Uterus (tissue), 4 donors: ENCODE data around the gene PPP3R2. TPM values are rescaled to one million over a fixed set of nuclear protein-coding genes. Genes with fewer than 3 reads are reported as not detected.

Experiments
- DNase-seq, 2 donors: peaks; one replicate each; pipeline ENCODE4 v3.0.0-alpha.2; 2019 to 2020
- H3K27ac ChIP-seq, 2 donors: fragments of 200-600 bp; sonication (generic); 1 replicate in 1 of 2; 2 replicates in 1 of 2; pipeline ENCODE4 v1.5.1; 2016 to 2018
- H3K27me3 ChIP-seq, 2 donors: fragments of 200-600 bp; sonication (generic); one replicate each; pipeline ENCODE4 v1.5.1; 2018 to 2019; ENCODE audit warnings: control low read depth in 1 of 2
- H3K36me3 ChIP-seq, 2 donors: fragments of 200-600 bp; sonication (generic); one replicate each; pipeline ENCODE4 v1.5.1; 2019; ENCODE audit warnings: control low read depth in 1 of 2
- H3K4me1 ChIP-seq, 2 donors: fragments of 200-600 bp; sonication (generic); one replicate each; pipeline ENCODE4 v1.5.1; 2018 to 2019; ENCODE audit warnings: control low read depth in 1 of 2
- H3K4me3 ChIP-seq, 2 donors: fragments of 200-600 bp; sonication (generic); 1 replicate in 1 of 2; 2 replicates in 1 of 2; pipeline ENCODE4 v1.5.1; 2018 to 2019; ENCODE audit warnings: mild to moderate bottlenecking in 1 of 2
- H3K9me3 ChIP-seq, 2 donors: fragments of 200-600 bp; sonication (generic); one replicate each; pipeline ENCODE4 v1.5.1; 2019; ENCODE audit warnings: control low read depth in 1 of 2
- POLR2A ChIP-seq, 2 donors: fragments of 450-650 bp; IDR thresholded peaks; one replicate each; pipeline ENCODE4 v1.6.1; 2016; ENCODE audit warnings: antibody characterized with exemption in 2 of 2, mild to moderate bottlenecking in 1 of 2, moderate library complexity in 1 of 2
- intact Hi-C: fragments of 100-400 bp; cut with DNase I; formaldehyde crosslinking; loops from one replicate; pipeline ENCODE4 v1.15.1; 2023; ENCODE audit warnings: low total_unique reads
- total RNA-seq, 4 donors: library from RNA; depleted of rRNA in 3 of 4; stranded (reverse); fragments of >200 nt in 3 of 4; gene quantifications; one replicate each; pipeline versions ENCODE4 v1.1.0 to v1.2.4, GENCODE V29; 2014 to 2023
- TF ChIP-seq, protein P1 (sequence below), 4 experiments: fragments of 200-600 bp in 2 of 4; fragments of 450-650 bp in 2 of 4; sonication (generic) in 2 of 4; IDR thresholded peaks; one replicate each; pipeline ENCODE4 v1.5.1; 2016 to 2019; ENCODE audit warnings: antibody characterized with exemption in 4 of 4, mild to moderate bottlenecking in 2 of 4, moderate library complexity in 1 of 4
- donor health status: DM: yes; HTN: yes; CAD: no.

PPP3R2 gene
- total RNA-seq, 4 donors from 2014 or later = 0.07 TPM; not detected in 3

DNA sequence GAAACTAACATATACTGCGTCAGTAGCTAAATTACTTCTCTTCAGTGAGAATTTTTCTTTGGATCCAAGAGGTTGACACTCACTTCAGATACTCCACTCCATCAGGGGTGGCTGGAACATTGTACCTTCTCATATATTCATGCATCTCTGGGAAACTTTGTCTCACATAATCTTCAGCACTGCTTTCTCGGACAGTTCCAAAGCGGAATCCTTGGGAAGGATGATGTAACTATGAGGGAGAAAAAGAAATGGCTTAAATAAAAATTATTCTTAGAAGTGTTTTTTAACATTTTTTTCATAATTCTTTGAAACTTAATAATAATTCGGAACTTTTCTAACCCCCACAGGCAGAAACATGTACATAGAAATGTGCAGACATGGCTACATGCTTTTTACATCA is 33.4 kb upstream of the PPP3R2 start:
- Histone ChIP-seq H3K27ac (no peak overlapping the region), H3K4me1 (no peaks in the 10 kb centered on the region), H3K36me3 (no peaks in the 10 kb centered on the region), H3K9me3 (no peaks in the 10 kb centered on the region), H3K27me3 (no peaks in the 10 kb centered on the region), H3K4me3 (no peak overlapping the region)
- DNase-seq = no peak
- TF ChIP-seq, protein P1, sequence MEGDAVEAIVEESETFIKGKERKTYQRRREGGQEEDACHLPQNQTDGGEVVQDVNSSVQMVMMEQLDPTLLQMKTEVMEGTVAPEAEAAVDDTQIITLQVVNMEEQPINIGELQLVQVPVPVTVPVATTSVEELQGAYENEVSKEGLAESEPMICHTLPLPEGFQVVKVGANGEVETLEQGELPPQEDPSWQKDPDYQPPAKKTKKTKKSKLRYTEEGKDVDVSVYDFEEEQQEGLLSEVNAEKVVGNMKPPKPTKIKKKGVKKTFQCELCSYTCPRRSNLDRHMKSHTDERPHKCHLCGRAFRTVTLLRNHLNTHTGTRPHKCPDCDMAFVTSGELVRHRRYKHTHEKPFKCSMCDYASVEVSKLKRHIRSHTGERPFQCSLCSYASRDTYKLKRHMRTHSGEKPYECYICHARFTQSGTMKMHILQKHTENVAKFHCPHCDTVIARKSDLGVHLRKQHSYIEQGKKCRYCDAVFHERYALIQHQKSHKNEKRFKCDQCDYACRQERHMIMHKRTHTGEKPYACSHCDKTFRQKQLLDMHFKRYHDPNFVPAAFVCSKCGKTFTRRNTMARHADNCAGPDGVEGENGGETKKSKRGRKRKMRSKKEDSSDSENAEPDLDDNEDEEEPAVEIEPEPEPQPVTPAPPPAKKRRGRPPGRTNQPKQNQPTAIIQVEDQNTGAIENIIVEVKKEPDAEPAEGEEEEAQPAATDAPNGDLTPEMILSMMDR (IDR thresholded peaks at IDR 0.05) = no peak
- no peak for TF ChIP-seq POLR2A (IDR thresholded peaks at IDR 0.05)
- intact Hi-C loops = no loop called here

DNA sequence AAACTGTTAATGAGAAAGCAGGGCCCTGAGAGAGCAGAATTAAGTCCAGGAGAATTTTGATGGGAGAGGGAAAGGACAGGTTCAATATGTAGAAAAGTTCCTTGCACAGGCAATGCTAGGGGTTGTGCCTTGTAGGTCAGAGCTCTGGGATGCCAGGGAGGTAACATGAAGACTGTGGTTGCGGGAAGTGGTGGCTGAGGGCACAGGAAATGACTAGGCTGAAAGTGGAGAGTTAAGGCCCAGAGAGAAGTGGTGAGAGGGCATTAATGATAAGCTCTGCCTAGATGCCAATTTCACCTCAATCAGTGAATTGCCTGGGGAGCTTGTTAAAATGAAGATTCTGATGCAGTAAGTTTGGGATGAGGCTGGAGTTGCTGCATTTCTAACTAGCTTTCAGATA is 31.5 kb upstream of the PPP3R2 start:
- Histone ChIP-seq H3K4me3 (no peak overlapping the region), H3K36me3 (no peaks in the 10 kb centered on the region), H3K4me1 (no peaks in the 10 kb centered on the region), H3K27ac (no peak overlapping the region), H3K9me3 (no peaks in the 10 kb centered on the region), H3K27me3 (no peaks in the 10 kb centered on the region)
- no peak for DNase-seq
- no peak for TF ChIP-seq POLR2A (IDR thresholded peaks at IDR 0.05)
- TF ChIP-seq, protein P1 (IDR thresholded peaks at IDR 0.05) = no peak
- intact Hi-C loops = no loop called here

DNA sequence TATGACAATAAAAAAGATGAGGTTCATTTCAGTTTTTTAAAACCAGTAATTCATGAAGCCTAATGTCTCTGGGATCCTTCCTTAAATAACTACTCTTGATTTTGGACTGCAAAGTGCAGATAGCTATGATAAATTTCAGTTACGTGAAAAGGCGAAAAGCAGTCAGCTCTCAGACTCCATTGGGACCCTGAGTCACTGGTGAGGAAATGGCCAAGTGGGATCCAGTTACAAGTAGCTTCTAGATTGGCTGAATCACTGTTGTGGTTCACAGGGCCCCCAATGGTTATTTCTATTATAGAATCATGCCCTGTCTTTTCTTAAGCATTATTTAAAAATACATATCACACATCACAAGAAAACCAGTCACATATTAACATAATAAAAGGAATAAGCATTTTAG is 31.1 kb upstream of the PPP3R2 start:
- H3K27me3 ChIP-seq = no peaks in the 10 kb centered on the region
- DNase-seq = no peak
- H3K36me3 ChIP-seq = no peaks in the 10 kb centered on the region
- no peaks in the 10 kb centered on the region for H3K9me3 ChIP-seq
- no peaks in the 10 kb centered on the region for H3K4me1 ChIP-seq
- TF ChIP-seq, protein P1 (IDR thresholded peaks at IDR 0.05) = no peak
- no peak for TF ChIP-seq POLR2A (IDR thresholded peaks at IDR 0.05)
- no peak overlapping the region for H3K4me3 ChIP-seq
- no peak overlapping the region for H3K27ac ChIP-seq
- intact Hi-C loops = no loop called here

DNA sequence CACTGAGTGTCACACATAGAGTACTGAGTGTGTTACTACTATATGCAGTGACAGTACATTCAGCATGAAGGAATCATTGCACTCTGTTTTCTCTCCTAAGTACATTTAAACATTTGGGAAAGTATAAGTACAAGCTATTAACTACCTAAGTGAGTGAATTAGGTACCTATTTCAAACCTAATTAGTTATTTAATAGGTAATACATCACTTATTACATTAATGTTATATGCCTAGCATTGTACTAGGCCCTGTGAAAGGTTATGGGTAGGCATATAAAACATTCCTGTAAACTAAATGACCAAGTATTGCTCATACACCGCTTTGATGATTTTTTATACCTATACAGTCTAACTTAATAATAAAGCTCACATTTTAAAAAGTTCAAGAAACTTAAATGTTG is 25.7 kb upstream of the PPP3R2 start:
- Histone ChIP-seq H3K4me3 (no peak overlapping the region), H3K27ac (no peak overlapping the region), H3K9me3 (no peaks in the 10 kb centered on the region), H3K27me3 (no peaks in the 10 kb centered on the region), H3K4me1 (no peaks in the 10 kb centered on the region), H3K36me3 (no peaks in the 10 kb centered on the region)
- intact Hi-C loops = no loop called here
- no peak for DNase-seq
- TF ChIP-seq POLR2A (IDR thresholded peaks at IDR 0.05) = no peak
- TF ChIP-seq, protein P1 (IDR thresholded peaks at IDR 0.05) = no peak

DNA sequence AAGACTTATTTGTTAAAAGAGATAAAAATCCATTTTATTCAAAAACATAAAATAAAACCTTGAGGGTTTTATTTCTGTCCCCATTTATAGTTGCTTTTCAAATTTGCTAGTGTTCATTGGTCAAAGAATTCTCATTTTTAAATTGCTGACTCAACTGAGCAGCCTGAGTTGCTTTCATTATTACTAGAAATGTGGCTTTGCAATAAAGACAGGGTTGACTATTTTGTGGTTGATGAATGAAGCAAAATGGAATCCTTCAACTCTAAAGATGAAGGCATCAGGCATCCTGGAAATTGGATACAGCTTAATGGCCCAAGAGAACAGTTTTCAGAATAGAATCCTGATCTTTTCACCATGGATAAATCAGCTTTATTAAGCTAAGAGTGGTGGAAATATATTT is 23.9 kb upstream of the PPP3R2 start:
- H3K9me3 ChIP-seq = no peaks in the 10 kb centered on the region
- H3K4me3 ChIP-seq = no peak overlapping the region
- no peak for TF ChIP-seq POLR2A (IDR thresholded peaks at IDR 0.05)
- TF ChIP-seq, protein P1 (IDR thresholded peaks at IDR 0.05) = no peak
- H3K36me3 ChIP-seq = no peaks in the 10 kb centered on the region
- intact Hi-C loops = no loop called here
- no peak for DNase-seq
- H3K4me1 ChIP-seq = no peaks in the 10 kb centered on the region
- no peak overlapping the region for H3K27ac ChIP-seq
- H3K27me3 ChIP-seq = no peaks in the 10 kb centered on the region
